B cell (primary cell): ENCODE measurements around the gene SEMA3B.

Experiments
- EZH2 ChIP-seq: IDR thresholded peaks from 2 replicates; pipeline ENCODE4 v1.6.1; 2012; ENCODE audit warnings: borderline replicate concordance, low read depth, mild to moderate bottlenecking, moderate library complexity, low read length; ENCODE audit not compliant: insufficient read depth, poor library complexity, severe bottlenecking
- TF ChIP-seq, protein P1 (sequence below): fragments of 200-600 bp; IDR thresholded peaks from one replicate; pipeline ENCODE4 v1.8.0; 2022; ENCODE audit warnings: antibody characterized with exemption, mild to moderate bottlenecking

DNA sequence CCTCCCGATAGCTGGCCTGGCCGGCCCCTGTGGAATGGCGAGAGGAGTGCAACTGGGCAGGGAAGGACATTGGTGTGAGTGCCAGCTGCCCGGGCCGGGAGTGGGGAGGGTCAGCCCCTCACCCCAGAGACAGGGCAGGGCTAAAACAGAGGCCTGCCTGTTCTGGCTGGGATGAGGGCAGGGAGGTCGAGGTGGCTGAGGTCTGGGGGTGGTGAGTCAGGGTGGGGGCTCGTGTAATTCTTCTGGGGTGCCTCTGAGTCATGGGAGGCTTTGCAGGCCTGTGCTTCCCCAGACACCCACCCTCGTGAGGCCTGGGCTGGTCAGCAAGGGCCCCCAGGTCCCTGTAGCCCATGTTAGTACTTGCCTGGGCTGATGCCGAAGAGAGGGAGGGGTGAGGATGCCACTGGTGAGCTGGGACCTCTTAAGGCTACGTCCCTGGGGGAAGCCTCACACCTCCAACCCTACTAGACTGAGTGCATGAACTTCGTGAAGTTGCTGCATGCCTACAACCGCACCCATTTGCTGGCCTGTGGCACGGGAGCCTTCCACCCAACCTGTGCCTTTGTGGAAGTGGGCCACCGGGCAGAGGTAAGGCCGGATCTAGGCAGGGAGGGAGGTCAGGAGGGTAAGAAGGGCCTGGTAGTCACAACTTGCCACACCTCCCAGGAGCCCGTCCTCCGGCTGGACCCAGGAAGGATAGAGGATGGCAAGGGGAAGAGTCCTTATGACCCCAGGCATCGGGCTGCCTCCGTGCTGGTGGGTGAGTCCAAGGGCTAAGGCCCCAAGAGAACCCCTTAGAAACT, 1.7 kb downstream of the SEMA3B start:
- TF ChIP-seq, protein P1, sequence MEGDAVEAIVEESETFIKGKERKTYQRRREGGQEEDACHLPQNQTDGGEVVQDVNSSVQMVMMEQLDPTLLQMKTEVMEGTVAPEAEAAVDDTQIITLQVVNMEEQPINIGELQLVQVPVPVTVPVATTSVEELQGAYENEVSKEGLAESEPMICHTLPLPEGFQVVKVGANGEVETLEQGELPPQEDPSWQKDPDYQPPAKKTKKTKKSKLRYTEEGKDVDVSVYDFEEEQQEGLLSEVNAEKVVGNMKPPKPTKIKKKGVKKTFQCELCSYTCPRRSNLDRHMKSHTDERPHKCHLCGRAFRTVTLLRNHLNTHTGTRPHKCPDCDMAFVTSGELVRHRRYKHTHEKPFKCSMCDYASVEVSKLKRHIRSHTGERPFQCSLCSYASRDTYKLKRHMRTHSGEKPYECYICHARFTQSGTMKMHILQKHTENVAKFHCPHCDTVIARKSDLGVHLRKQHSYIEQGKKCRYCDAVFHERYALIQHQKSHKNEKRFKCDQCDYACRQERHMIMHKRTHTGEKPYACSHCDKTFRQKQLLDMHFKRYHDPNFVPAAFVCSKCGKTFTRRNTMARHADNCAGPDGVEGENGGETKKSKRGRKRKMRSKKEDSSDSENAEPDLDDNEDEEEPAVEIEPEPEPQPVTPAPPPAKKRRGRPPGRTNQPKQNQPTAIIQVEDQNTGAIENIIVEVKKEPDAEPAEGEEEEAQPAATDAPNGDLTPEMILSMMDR, result no peak
- no peak for TF ChIP-seq EZH2
